Urinary bladder (tissue), 4 donors: ENCODE data around the gene OR1F1. TPM values are rescaled to one million over a fixed set of nuclear protein-coding genes. Genes with fewer than 3 reads are reported as not detected.
"Not testable (repeated sequence)": the region's sequence is repeated elsewhere in the genome, so short reads cannot be mapped to it uniquely, and the experiment has no call there.

Source experiments
- DNase-seq: peaks from one replicate; pipeline ENCODE4 v3.0.0-alpha.2; 2015; ENCODE audit errors: extremely low spot score
- H3K27ac ChIP-seq: one replicate; pipeline ENCODE4 v1.5.1; 2013; ENCODE audit warnings: low read depth, mild to moderate bottlenecking, moderate library complexity
- H3K36me3 ChIP-seq: one replicate; pipeline ENCODE4 v1.6.1; 2013; ENCODE audit warnings: mild to moderate bottlenecking, moderate library complexity; ENCODE audit not compliant: insufficient read depth
- H3K4me1 ChIP-seq: one replicate; pipeline ENCODE4 v1.6.1; 2013; ENCODE audit warnings: mild to moderate bottlenecking, moderate library complexity; ENCODE audit not compliant: insufficient read depth
- H3K4me3 ChIP-seq: one replicate; pipeline ENCODE4 v1.5.1; 2013; ENCODE audit warnings: low read depth, low read length
- whole genome bisulfite sequencing: extraction: QIAGEN DNeasy Blood & Tissue Kit; methylation state at CpG from one replicate; pipeline ENCODE4 v1.1.7; 2013; 5-methylcytosine and 5-hydroxymethylcytosine counted together
- polyA plus RNA-seq: library from polyadenylated mRNA; stranded (reverse); fragments of 200-250 nt; gene quantifications from one replicate; pipeline ENCODE4 v1.2.3, GENCODE V29; 2013
- total RNA-seq: library from RNA; depleted of rRNA; stranded (reverse); fragments of >200 nt; gene quantifications from one replicate; pipeline ENCODE4 v1.2.3, GENCODE V29; 2014
- donor health status: healthy with polysubstance abuse.
- donor health status: healthy.

OR1F1 gene
- total and polyA plus RNA-seq, 2 donors: not detected

- Histone ChIP-seq H3K4me1 (peaks cover 2% of the 10 kb centered on the region), H3K36me3 (no peaks in the 10 kb centered on the region), H3K4me3 (no peak overlapping the region), H3K27ac (no peak overlapping the region)
- DNase-seq: no peak
- WGBS: 6% methylated on average over 16 of the region's 16 CpGs
Measured at GRCh38 chr16:3190949-3191353, 2.9 kb downstream of the OR1F1 start.

- Histone ChIP-seq H3K27ac (no peak overlapping the region), H3K4me1 (peaks cover 2% of the 10 kb centered on the region), H3K4me3 (no peak overlapping the region), H3K36me3 (no peaks in the 10 kb centered on the region)
- no peak for DNase-seq
- 33% methylated on average over 36 of the region's 36 CpGs for WGBS
Measured at GRCh38 chr16:3192476-3193019, 4.5 kb downstream of the OR1F1 start.

- Histone ChIP-seq H3K4me1 (peaks cover 2% of the 10 kb centered on the region), H3K4me3 (no peak overlapping the region), H3K36me3 (no peaks in the 10 kb centered on the region), H3K27ac (no peak overlapping the region)
- WGBS: 64% methylated on average over 49 of the region's 49 CpGs
- no peak for DNase-seq
Measured at GRCh38 chr16:3193221-3194212, 5.5 kb downstream of the OR1F1 start.

GRCh38 chr16:3194792-3195191 lies 6.8 kb downstream of the OR1F1 start:
- Histone ChIP-seq H3K27ac (no peak overlapping the region), H3K4me3 (no peak overlapping the region), H3K36me3 (no peaks in the 10 kb centered on the region), H3K4me1 (no peaks in the 10 kb centered on the region)
- WGBS: 80% methylated on average over 20 of the region's 20 CpGs
- no peak for DNase-seq

- WGBS: 69% methylated on average over 10 of the region's 10 CpGs
- H3K4me1 ChIP-seq: no peaks in the 10 kb centered on the region
- no peak overlapping the region for H3K4me3 ChIP-seq
- no peak for DNase-seq
- H3K27ac ChIP-seq: no peak overlapping the region
- H3K36me3 ChIP-seq: no peaks in the 10 kb centered on the region
Measured at GRCh38 chr16:3195975-3196374, 8.0 kb downstream of the OR1F1 start.

- not testable (repeated sequence) for H3K27ac ChIP-seq, H3K4me3 ChIP-seq, H3K36me3 ChIP-seq, DNase-seq, H3K4me1 ChIP-seq
- 64% methylated on average over 3 of the region's 3 CpGs for WGBS
Measured at GRCh38 chr16:3197694-3198333, 9.8 kb downstream of the OR1F1 start.

GRCh38 chr16:3198334-3199072 lies 10.5 kb downstream of the OR1F1 start:
- no peaks in the 10 kb centered on the region for H3K4me1 ChIP-seq
- no peak for DNase-seq
- H3K27ac ChIP-seq: no peak overlapping the region
- WGBS: 75% methylated on average over 13 of the region's 13 CpGs
- H3K4me3 ChIP-seq: no peak overlapping the region
- H3K36me3 ChIP-seq: no peaks in the 10 kb centered on the region

- Histone ChIP-seq H3K4me1 (no peaks in the 10 kb centered on the region), H3K36me3 (no peaks in the 10 kb centered on the region), H3K4me3 (no peak overlapping the region), H3K27ac (no peak overlapping the region)
- DNase-seq: no peak
- WGBS: 69% methylated on average over 6 of the region's 6 CpGs
Measured at GRCh38 chr16:3202903-3203539, 15.0 kb downstream of the OR1F1 start.

GRCh38 chr16:3205939-3206338 lies 17.9 kb downstream of the OR1F1 start:
- not testable (repeated sequence) for H3K27ac ChIP-seq, H3K36me3 ChIP-seq, DNase-seq, H3K4me1 ChIP-seq, H3K4me3 ChIP-seq
- WGBS: 61% methylated on average over 3 of the region's 3 CpGs

GRCh38 chr16:3207086-3207953 lies 19.3 kb downstream of the OR1F1 start:
- H3K4me3 ChIP-seq: no peak overlapping the region
- no peak for DNase-seq
- H3K36me3 ChIP-seq: no peaks in the 10 kb centered on the region
- WGBS: 74% methylated on average over 19 of the region's 19 CpGs
- no peak overlapping the region for H3K27ac ChIP-seq
- H3K4me1 ChIP-seq: no peaks in the 10 kb centered on the region

GRCh38 chr16:3212006-3212405 lies 24.0 kb downstream of the OR1F1 start:
- Histone ChIP-seq H3K27ac (no peak overlapping the region), H3K4me3 (no peak overlapping the region), H3K36me3 (no peaks in the 10 kb centered on the region), H3K4me1 (no peaks in the 10 kb centered on the region)
- no peak for DNase-seq
- 82% methylated on average over 3 of the region's 3 CpGs for WGBS

GRCh38 chr16:3212567-3212966 lies 24.6 kb downstream of the OR1F1 start:
- 28% methylated on average over 1 of the region's 1 CpG for WGBS
- Histone ChIP-seq H3K36me3 (no peaks in the 10 kb centered on the region), H3K27ac (no peak overlapping the region), H3K4me3 (no peak overlapping the region), H3K4me1 (no peaks in the 10 kb centered on the region)
- DNase-seq: no peak
